Retinal pigment epithelial cell (primary cell): ENCODE data around the gene SETD2.

Experiments used
- DNase-seq: peaks from one replicate; pipeline ENCODE4 v3.0.0-alpha.2; 2010; ENCODE audit warnings: low read depth
- H3K4me3 ChIP-seq: 2 replicates; pipeline ENCODE4 v1.5.1; 2011; ENCODE audit warnings: mild to moderate bottlenecking, low read length, control low read depth, moderate library complexity
- CTCF ChIP-seq: conservative IDR thresholded peaks from 2 replicates; pipeline ENCODE4 v1.5.1; 2011; ENCODE audit warnings: low read depth, low read length, control low read depth, inconsistent platforms

Gene SETD2

DNA sequence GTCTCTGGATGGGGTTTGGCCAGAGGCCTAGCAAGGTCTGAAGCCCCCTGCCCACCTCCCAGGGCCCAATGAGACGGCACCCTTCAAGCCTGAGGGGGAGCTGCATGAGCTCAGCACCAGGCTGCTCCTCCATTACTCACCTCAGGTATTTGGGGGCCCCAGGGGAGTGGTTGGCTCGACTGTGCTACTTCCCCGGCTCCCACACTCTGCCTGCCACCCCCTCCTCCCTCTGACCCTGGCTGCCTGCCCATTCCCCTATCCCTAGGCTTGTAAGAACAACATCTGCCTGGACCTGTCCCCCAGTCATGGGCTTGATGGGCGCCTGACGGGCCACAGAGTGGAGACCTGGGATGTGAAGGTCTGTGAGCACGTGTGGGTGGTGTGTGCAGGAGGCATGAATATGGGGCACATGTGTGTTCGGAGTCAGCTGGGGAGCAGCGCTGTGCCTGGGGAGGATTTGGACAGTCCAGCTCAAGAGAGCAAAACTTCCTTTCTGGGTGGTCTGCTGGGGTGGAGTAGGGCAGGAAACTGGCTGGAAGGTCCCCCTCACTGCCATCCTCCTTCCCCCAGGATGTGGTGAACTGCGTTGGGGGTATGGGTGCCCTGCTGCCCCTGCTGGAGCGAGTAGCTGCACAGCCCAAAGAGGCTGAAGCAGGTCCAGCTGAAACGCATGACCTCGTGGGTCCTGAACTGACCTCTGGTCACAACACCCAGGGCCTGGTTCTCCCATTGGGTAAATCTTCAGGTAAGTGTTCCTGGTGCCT is 167.0 kb downstream of the SETD2 start:
- no peak overlapping the region for H3K4me3 ChIP-seq
- no peak for TF ChIP-seq CTCF

DNA sequence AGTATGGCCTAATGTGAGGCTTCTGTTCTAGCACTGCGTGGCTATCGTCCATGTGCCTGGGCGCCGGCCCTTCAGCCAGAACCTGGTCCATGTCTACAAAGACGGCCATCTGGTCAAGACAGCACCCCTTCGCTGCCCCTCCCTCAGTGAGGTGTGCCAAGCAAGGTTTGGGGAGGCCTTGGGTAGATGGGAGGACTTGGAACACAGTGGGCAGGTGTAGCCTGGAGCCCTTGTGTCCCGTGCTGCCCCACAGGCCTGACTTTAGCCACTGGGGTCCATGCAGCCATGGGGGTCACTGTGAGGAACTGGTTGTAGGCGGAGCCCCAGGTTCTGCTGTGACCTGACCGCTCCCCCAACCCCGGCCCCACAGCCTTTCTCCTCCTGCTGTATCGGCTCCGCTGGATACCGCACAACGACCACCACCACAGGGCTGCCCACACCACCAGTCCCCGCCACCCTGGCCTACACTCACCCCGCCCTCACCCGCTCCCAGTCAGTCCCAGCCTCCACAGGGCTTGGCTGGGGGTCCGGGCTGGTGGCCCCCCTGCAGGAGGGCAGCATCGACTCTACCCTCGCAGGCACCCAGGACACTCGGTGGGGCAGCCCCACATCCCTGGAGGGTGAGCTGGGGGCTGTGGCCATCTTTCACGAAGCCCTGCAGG is 167.9 kb downstream of the SETD2 start:
- no peak overlapping the region for H3K4me3 ChIP-seq
- no peak for DNase-seq
- no peak for TF ChIP-seq CTCF

More for the DNA sequence above, 167.0 kb downstream of the SETD2 start:
- no peak for DNase-seq

- H3K4me3 ChIP-seq = no peak overlapping the region
- TF ChIP-seq CTCF = no peak
- DNase-seq = no peak
Measured at GRCh38 chr3:46994801-46995731, 168.8 kb downstream of the SETD2 start.

DNA sequence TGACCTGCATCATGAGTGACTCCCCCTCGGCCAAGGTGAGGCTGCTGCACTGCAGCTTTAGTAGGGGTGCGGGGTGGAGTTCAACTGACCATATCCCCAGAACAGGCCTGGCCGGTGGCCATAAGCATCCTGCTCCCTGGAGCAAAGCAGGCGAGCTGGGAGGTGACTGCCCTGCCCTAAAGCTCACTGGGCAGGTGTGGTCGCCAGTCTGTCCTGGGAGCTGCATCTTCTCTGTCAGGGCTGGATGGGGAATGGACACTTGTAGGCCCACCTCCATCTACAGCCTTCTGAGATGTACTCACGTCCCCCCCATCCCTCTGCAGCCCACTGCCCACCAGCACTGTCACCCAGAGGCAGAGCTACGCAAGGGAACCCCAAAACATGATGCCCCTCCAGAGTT is 169.9 kb downstream of the SETD2 start:
- H3K4me3 ChIP-seq = no peak overlapping the region
- DNase-seq = no peak
- TF ChIP-seq CTCF = no peak

DNA sequence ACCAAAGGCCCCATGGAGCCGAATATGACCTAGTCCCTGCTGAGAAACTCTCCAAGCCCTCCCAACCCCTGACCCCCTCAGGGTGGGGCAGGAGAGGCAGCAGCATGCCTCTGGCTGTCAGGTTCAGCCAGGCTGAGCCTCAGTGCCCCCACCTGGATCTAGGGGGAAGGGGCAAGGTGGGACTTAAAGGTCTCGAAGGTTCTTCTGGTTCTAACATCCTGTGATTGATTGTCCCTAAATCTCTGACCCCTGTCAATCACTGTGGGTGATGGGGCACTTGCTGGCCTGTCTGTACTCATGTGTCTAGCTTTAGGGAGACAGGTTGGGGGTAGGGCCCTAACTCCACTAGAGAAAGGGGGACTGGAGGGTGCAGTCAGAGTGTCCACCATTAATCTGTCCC is 170.6 kb downstream of the SETD2 start:
- H3K4me3 ChIP-seq = no peak overlapping the region
- DNase-seq = no peak
- no peak for TF ChIP-seq CTCF

GRCh38 chr3:46992231-46992630 is 171.7 kb downstream of the SETD2 start:
- no peak overlapping the region for H3K4me3 ChIP-seq
- DNase-seq = no peak
- no peak for TF ChIP-seq CTCF
